HG03066 (cell line): ENCODE data around the gene BEND7.

ENCODE experiments used
- ATAC-seq: cut with Tn5 transposase; IDR thresholded peaks from one replicate; pipeline ENCODE4 v1.9.1; 2021; ENCODE audit warnings: low read depth; ENCODE audit not compliant: unreplicated experiment

Gene BEND7

DNA sequence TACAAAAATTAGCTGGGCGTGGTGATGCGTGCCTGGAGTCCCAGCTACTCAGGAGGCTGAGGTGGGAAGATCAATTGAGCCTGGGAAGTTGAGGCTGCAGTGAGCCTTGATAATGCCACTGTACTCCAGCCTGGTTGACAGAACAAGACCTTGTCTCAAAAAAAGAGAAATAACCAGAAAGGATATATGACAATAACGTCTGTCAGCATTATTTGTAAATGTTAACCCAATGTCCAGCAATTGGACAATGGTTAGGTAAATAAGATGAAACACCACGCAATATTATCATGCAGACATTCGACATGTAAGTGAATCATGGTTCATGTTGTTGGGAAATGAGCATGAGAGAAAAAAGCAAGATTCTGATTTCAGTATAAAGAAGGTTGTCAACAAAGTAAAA is 136.1 kb downstream of the BEND7 start:
- no peak for ATAC-seq
